ENCODE results near the gene DTX4.

Gene DTX4

GRCh38 chr11:59173080-59173963, 1.4 kb downstream of the DTX4 start:
- no peak for DNase-seq

- DNase-seq, result no peak
Observed at GRCh38 chr11:59173964-59174663, 2.2 kb downstream of the DTX4 start.

GRCh38 chr11:59174664-59175033, 2.7 kb downstream of the DTX4 start:
- DNase-seq, result peak; percentile 56

- no peak for DNase-seq
Observed at GRCh38 chr11:59175091-59175501, 3.2 kb downstream of the DTX4 start.

GRCh38 chr11:59176330-59176729, 4.4 kb downstream of the DTX4 start:
- DNase-seq, result no peak

- no peak for DNase-seq
Observed at GRCh38 chr11:59178402-59178801, 6.5 kb downstream of the DTX4 start.

GRCh38 chr11:59179121-59179520, 7.2 kb downstream of the DTX4 start:
- no peak for DNase-seq

- no peak for DNase-seq
Observed at GRCh38 chr11:59180168-59180776, 8.3 kb downstream of the DTX4 start.

- DNase-seq, result no peak
Observed at GRCh38 chr11:59180907-59181306, 9.0 kb downstream of the DTX4 start.

- no peak for DNase-seq
Observed at GRCh38 chr11:59181746-59182456, 10.0 kb downstream of the DTX4 start.

GRCh38 chr11:59182457-59183151, 10.7 kb downstream of the DTX4 start:
- DNase-seq, result no peak

GRCh38 chr11:59183771-59184170, 11.8 kb downstream of the DTX4 start:
- no peak for DNase-seq

- DNase-seq, result no peak
Observed at GRCh38 chr11:59184691-59185339, 12.9 kb downstream of the DTX4 start.

GRCh38 chr11:59185386-59185945, 13.5 kb downstream of the DTX4 start:
- no peak for DNase-seq

- DNase-seq, result no peak
Observed at GRCh38 chr11:59186130-59186594, 14.2 kb downstream of the DTX4 start.

- no peak for DNase-seq
Observed at GRCh38 chr11:59187035-59187434, 15.1 kb downstream of the DTX4 start.

- no peak for DNase-seq
Observed at GRCh38 chr11:59187587-59187986, 15.7 kb downstream of the DTX4 start.

- no peak for DNase-seq
Observed at GRCh38 chr11:59188954-59189353, 17.0 kb downstream of the DTX4 start.

- no peak for DNase-seq
Observed at GRCh38 chr11:59189986-59190385, 18.1 kb downstream of the DTX4 start.

GRCh38 chr11:59191095-59191494, 19.2 kb downstream of the DTX4 start:
- DNase-seq, result no peak

- DNase-seq, result no peak
Observed at GRCh38 chr11:59191890-59192289, 20.0 kb downstream of the DTX4 start.
